WTC11 (cell line): Measurements from ENCODE around the gene SPRY1. TPM values are rescaled to one million over a fixed set of nuclear protein-coding genes. Genes with fewer than 3 reads are reported as not detected.

Source experiments
- ATAC-seq: fragments of 200-7000 bp; cut with Tn5 transposase; 2 replicates; pipeline ENCODE4 v1.10.0; 2021; ENCODE audit warnings: mild to moderate bottlenecking, moderate library complexity
- CTCF ChIA-PET: fragments of 300-600 bp; sonication (Branson Sonifier 250); formaldehyde crosslinking; loops from one replicate; lab custom pipeline; 2021; ENCODE audit warnings: antibody characterized with exemption; lab: Charles Lee
- POLR2A ChIA-PET: fragments of 350-600 bp; sonication (Branson Sonifier 250); formaldehyde crosslinking; loops from one replicate; lab custom pipeline; 2021; ENCODE audit warnings: antibody characterized with exemption; lab: Charles Lee
- DNase-seq: peaks from one replicate; pipeline ENCODE4 v3.0.0; 2021; ENCODE audit warnings: low spot score
- H3K27ac Mint-ChIP-seq: 2 replicates; pipeline ENCODE4 v1.8.0; 2021; ENCODE audit warnings: mixed read lengths
- H3K27me3 Mint-ChIP-seq: 2 replicates; pipeline ENCODE4 v1.8.0; 2021; ENCODE audit warnings: low read depth, mild to moderate bottlenecking, moderate library complexity, mixed read lengths
- H3K36me3 Mint-ChIP-seq: 2 replicates; pipeline ENCODE4 v1.8.0; 2021; ENCODE audit warnings: mixed read lengths
- H3K4me1 Mint-ChIP-seq: 2 replicates; pipeline ENCODE4 v1.8.0; 2022; ENCODE audit warnings: mixed read lengths
- H3K4me3 Mint-ChIP-seq: 2 replicates; pipeline ENCODE4 v1.8.0; 2021; ENCODE audit warnings: mild to moderate bottlenecking, moderate library complexity, mixed read lengths
- H3K9me3 Mint-ChIP-seq: 2 replicates; pipeline ENCODE4 v1.8.0; 2021; ENCODE audit warnings: mixed read lengths
- AFF4 ChIP-seq: sonication (generic); formaldehyde crosslinking; IDR thresholded peaks from 2 replicates; pipeline ENCODE4 v1.8.1; 2023; ENCODE audit warnings: mild to moderate bottlenecking, missing genetic modification reagents, borderline replicate concordance
- ATF2 ChIP-seq: sonication (generic); formaldehyde crosslinking; IDR thresholded peaks from 2 replicates; pipeline ENCODE4 v1.8.1; 2022; ENCODE audit warnings: low read depth, missing genetic modification reagents, borderline replicate concordance
- CDX4 ChIP-seq: fragments of 250-450 bp; sonication (Bioruptor Pico); IDR thresholded peaks from 2 replicates; pipeline ENCODE4 v1.9.0; 2021; ENCODE audit warnings: moderate library complexity, mild to moderate bottlenecking, inconsistent platforms, borderline replicate concordance
- E2F1 ChIP-seq: sonication (generic); formaldehyde crosslinking; IDR thresholded peaks from 2 replicates; pipeline ENCODE4 v1.8.0; 2022; ENCODE audit warnings: mild to moderate bottlenecking, missing genetic modification reagents
- ELF4 ChIP-seq: sonication (generic); formaldehyde crosslinking; IDR thresholded peaks from 2 replicates; pipeline ENCODE4 v1.8.1; 2022; ENCODE audit warnings: low read depth, mild to moderate bottlenecking, moderate library complexity, missing genetic modification reagents
- FOXP1 ChIP-seq: sonication (generic); formaldehyde crosslinking; IDR thresholded peaks from 2 replicates; pipeline ENCODE4 v1.8.0; 2022; ENCODE audit warnings: missing genetic modification reagents, mild to moderate bottlenecking, moderate library complexity, borderline replicate concordance
- GRHL2 ChIP-seq: fragments of 250-450 bp; sonication (Bioruptor Pico); IDR thresholded peaks from 2 replicates; pipeline ENCODE4 v1.8.0; 2022; ENCODE audit warnings: mild to moderate bottlenecking, moderate library complexity; ENCODE audit not compliant: insufficient replicate concordance, severe bottlenecking
- JUN ChIP-seq: sonication (generic); formaldehyde crosslinking; IDR thresholded peaks from 2 replicates; pipeline ENCODE4 v1.8.0; 2023; ENCODE audit warnings: mild to moderate bottlenecking, missing genetic modification reagents
- NR1H2 ChIP-seq: sonication (generic); formaldehyde crosslinking; IDR thresholded peaks from 2 replicates; pipeline ENCODE4 v1.9.0; 2021; ENCODE audit warnings: mild to moderate bottlenecking, moderate library complexity, missing genetic modification reagents
- OVOL2 ChIP-seq: fragments of 250-450 bp; sonication (Bioruptor Pico); IDR thresholded peaks from 2 replicates; pipeline ENCODE4 v1.9.0; 2021; ENCODE audit warnings: mild to moderate bottlenecking, borderline replicate concordance
- PRRX2 ChIP-seq: fragments of 250-450 bp; sonication (Bioruptor Pico); IDR thresholded peaks from 2 replicates; pipeline ENCODE4 v1.8.0; 2021; ENCODE audit warnings: mild to moderate bottlenecking
- RELA ChIP-seq: sonication (generic); formaldehyde crosslinking; IDR thresholded peaks from 2 replicates; pipeline ENCODE4 v1.8.1; 2022; ENCODE audit warnings: missing genetic modification reagents, mild to moderate bottlenecking, borderline replicate concordance
- SMAD3 ChIP-seq: sonication (generic); formaldehyde crosslinking; IDR thresholded peaks from 2 replicates; pipeline ENCODE4 v1.8.0; 2022; ENCODE audit warnings: missing genetic modification reagents, mild to moderate bottlenecking, borderline replicate concordance
- SMAD4 ChIP-seq: sonication (generic); formaldehyde crosslinking; IDR thresholded peaks from 2 replicates; pipeline ENCODE4 v1.8.0; 2022; ENCODE audit warnings: mild to moderate bottlenecking, missing genetic modification reagents
- SP1 ChIP-seq: sonication (generic); formaldehyde crosslinking; conservative IDR thresholded peaks from 2 replicates; pipeline ENCODE4 v1.8.1; 2022; ENCODE audit warnings: missing genetic modification reagents
- TEAD1 ChIP-seq: sonication (generic); formaldehyde crosslinking; IDR thresholded peaks from 2 replicates; pipeline ENCODE4 v1.8.0; 2022; ENCODE audit warnings: mild to moderate bottlenecking, missing genetic modification reagents
- ZMAT4 ChIP-seq: fragments of 250-450 bp; sonication (Bioruptor Pico); IDR thresholded peaks from 2 replicates; pipeline ENCODE4 v1.9.0; 2021; ENCODE audit warnings: mild to moderate bottlenecking
- ZNF263 ChIP-seq: sonication (generic); formaldehyde crosslinking; IDR thresholded peaks from 2 replicates; pipeline ENCODE4 v1.8.1; 2022; ENCODE audit warnings: low read depth, mild to moderate bottlenecking, moderate library complexity, missing genetic modification reagents
- total RNA-seq: library from RNA; stranded (reverse); gene quantifications from 3 replicates; pipeline ENCODE4 v1.2.3, GENCODE V29; 2021
- TF ChIP-seq, protein P1 (sequence below): sonication (generic); formaldehyde crosslinking; IDR thresholded peaks from 2 replicates; pipeline ENCODE4 v1.8.0; 2023; ENCODE audit warnings: missing genetic modification reagents, mild to moderate bottlenecking, borderline replicate concordance
- TF ChIP-seq, protein P2 (sequence below): sonication (generic); formaldehyde crosslinking; IDR thresholded peaks from 2 replicates; pipeline ENCODE4 v1.8.0; 2023; ENCODE audit warnings: mild to moderate bottlenecking, missing genetic modification reagents

Gene SPRY1
- total RNA-seq, 1 experiment from 2014 or later: 107 TPM

DNA sequence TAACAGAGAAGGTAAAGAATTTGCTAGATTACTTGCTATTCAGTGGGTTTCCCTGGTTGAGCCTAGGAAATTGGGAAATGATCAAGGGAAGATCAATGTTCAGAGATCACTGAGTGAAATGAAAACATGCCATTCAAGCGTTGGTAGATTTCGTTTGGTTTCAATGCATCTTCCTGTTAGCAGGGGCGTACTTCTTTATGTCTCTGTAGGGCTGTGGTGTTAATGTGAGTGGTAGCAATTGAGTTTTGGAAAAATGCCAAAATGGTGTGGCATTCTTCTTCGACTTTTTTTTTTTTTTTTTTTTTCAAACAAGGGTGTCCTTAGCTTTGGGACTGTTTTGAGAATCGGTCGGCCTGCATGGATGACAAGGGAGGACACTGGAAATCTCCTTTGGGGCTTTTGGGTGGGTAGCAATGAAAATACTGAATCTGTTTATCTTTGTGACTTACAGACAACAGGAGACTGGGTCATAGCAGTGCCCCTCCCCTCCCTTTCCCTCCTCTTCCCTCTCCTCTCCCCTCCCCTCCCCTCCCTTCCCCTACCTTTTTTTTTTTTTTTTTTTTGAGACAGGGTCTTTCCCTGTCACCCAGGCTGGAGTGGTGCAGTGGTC lies 50.4 kb downstream of the SPRY1 start:
- Mint-ChIP-seq H3K4me1 (peaks cover 47% of the 10 kb centered on the region), H3K36me3 (no peaks in the 10 kb centered on the region), H3K27me3 (no peaks in the 10 kb centered on the region), H3K27ac (peak overlapping the region; percentile 24), H3K9me3 (no peaks in the 10 kb centered on the region; the same call in 1 of the 2 replicates), H3K4me3 (no peak overlapping the region)
- ATAC-seq: no peak
- TF ChIP-seq, protein P1, sequence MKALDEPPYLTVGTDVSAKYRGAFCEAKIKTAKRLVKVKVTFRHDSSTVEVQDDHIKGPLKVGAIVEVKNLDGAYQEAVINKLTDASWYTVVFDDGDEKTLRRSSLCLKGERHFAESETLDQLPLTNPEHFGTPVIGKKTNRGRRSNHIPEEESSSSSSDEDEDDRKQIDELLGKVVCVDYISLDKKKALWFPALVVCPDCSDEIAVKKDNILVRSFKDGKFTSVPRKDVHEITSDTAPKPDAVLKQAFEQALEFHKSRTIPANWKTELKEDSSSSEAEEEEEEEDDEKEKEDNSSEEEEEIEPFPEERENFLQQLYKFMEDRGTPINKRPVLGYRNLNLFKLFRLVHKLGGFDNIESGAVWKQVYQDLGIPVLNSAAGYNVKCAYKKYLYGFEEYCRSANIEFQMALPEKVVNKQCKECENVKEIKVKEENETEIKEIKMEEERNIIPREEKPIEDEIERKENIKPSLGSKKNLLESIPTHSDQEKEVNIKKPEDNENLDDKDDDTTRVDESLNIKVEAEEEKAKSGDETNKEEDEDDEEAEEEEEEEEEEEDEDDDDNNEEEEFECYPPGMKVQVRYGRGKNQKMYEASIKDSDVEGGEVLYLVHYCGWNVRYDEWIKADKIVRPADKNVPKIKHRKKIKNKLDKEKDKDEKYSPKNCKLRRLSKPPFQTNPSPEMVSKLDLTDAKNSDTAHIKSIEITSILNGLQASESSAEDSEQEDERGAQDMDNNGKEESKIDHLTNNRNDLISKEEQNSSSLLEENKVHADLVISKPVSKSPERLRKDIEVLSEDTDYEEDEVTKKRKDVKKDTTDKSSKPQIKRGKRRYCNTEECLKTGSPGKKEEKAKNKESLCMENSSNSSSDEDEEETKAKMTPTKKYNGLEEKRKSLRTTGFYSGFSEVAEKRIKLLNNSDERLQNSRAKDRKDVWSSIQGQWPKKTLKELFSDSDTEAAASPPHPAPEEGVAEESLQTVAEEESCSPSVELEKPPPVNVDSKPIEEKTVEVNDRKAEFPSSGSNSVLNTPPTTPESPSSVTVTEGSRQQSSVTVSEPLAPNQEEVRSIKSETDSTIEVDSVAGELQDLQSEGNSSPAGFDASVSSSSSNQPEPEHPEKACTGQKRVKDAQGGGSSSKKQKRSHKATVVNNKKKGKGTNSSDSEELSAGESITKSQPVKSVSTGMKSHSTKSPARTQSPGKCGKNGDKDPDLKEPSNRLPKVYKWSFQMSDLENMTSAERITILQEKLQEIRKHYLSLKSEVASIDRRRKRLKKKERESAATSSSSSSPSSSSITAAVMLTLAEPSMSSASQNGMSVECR: no peak
- TF ChIP-seq RELA (CRISPR knock-in tag) (no peak), SMAD4 (no peak), PRRX2 (CRISPR knock-in tag) (no peak), ATF2 (no peak)
- POLR2A ChIA-PET: no interaction called here
- no peak for DNase-seq
- CTCF ChIA-PET: no interaction called here

- peaks cover 25% of the 10 kb centered on the region for H3K4me1 Mint-ChIP-seq
- H3K9me3 Mint-ChIP-seq: no peaks in the 10 kb centered on the region
- no peaks in the 10 kb centered on the region for H3K36me3 Mint-ChIP-seq
- TF ChIP-seq NR1H2 (CRISPR knock-in tag) (no peak), FOXP1 (CRISPR knock-in tag) (no peak), ELF4 (CRISPR knock-in tag) (no peak), ZMAT4 (CRISPR knock-in tag) (no peak), SP1 (CRISPR knock-in tag) (no peak), E2F1 (CRISPR knock-in tag) (no peak), AFF4 (CRISPR knock-in tag) (no peak), JUN (CRISPR knock-in tag) (no peak), GRHL2 (CRISPR knock-in tag) (no peak), TEAD1 (no peak), SMAD3 (CRISPR knock-in tag) (no peak), CDX4 (CRISPR knock-in tag) (no peak), ZNF263 (no peak), SMAD4 (no peak), OVOL2 (CRISPR knock-in tag) (no peak)
- TF ChIP-seq, protein P2, sequence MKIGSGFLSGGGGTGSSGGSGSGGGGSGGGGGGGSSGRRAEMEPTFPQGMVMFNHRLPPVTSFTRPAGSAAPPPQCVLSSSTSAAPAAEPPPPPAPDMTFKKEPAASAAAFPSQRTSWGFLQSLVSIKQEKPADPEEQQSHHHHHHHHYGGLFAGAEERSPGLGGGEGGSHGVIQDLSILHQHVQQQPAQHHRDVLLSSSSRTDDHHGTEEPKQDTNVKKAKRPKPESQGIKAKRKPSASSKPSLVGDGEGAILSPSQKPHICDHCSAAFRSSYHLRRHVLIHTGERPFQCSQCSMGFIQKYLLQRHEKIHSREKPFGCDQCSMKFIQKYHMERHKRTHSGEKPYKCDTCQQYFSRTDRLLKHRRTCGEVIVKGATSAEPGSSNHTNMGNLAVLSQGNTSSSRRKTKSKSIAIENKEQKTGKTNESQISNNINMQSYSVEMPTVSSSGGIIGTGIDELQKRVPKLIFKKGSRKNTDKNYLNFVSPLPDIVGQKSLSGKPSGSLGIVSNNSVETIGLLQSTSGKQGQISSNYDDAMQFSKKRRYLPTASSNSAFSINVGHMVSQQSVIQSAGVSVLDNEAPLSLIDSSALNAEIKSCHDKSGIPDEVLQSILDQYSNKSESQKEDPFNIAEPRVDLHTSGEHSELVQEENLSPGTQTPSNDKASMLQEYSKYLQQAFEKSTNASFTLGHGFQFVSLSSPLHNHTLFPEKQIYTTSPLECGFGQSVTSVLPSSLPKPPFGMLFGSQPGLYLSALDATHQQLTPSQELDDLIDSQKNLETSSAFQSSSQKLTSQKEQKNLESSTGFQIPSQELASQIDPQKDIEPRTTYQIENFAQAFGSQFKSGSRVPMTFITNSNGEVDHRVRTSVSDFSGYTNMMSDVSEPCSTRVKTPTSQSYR (CRISPR knock-in tag): no peak
Observed at GRCh38 chr4:123449362-123449761, 52.8 kb downstream of the SPRY1 start.

More at GRCh38 chr4:123449362-123449761, 52.8 kb downstream of the SPRY1 start:
- Mint-ChIP-seq H3K4me3 (no peak overlapping the region), H3K27me3 (no peaks in the 10 kb centered on the region), H3K27ac (0 out of 2 replicates have a peak overlapping the region, but pooled peaks have one; percentile 55)
- ChIA-PET POLR2A (no interaction called here), CTCF (no interaction called here)
- DNase-seq (no peak), ATAC-seq (no peak)
